Glomerular endothelial cell (primary cell): Measurements from ENCODE around the gene SFT2D1. TPM values are rescaled to one million over a fixed set of nuclear protein-coding genes. Genes with fewer than 3 reads are reported as not detected.
"Not testable (repeated sequence)": the region's sequence is repeated elsewhere in the genome, so short reads cannot be mapped to it uniquely, and the experiment has no call there.

Experiments
- DNase-seq: peaks from one replicate; pipeline ENCODE4 v3.0.0-alpha.2; 2011; ENCODE audit warnings: low read depth, low spot score; ENCODE audit errors: extremely low read depth
- total RNA-seq: library from RNA; depleted of rRNA; stranded (reverse); fragments of >200 nt; gene quantifications from 2 replicates; pipeline ENCODE4 v1.2.3, GENCODE V29; 2015

Gene SFT2D1
- total RNA-seq, 1 donor from 2014 or later, result 34.4 TPM

DNA sequence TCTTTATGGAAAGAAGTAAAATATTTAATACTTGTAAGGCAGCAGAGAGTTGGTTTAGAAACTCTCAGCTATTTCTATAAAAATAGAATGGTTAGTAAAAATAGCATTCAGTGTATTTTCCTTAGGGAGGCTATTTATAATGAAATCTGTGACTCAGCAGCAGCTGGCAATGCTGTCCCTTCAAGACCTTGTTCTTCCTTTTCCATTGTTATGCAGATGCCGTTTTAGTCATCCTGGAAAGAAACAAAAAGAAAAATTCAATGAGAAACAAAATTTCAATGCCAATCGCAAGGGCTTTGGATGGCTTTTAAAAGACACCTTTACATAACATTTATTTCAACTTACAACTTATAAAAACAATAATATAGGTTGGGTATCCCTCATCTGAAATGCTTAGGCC lies 22.9 kb upstream of the SFT2D1 start:
- DNase-seq, result peak; percentile 34

DNA sequence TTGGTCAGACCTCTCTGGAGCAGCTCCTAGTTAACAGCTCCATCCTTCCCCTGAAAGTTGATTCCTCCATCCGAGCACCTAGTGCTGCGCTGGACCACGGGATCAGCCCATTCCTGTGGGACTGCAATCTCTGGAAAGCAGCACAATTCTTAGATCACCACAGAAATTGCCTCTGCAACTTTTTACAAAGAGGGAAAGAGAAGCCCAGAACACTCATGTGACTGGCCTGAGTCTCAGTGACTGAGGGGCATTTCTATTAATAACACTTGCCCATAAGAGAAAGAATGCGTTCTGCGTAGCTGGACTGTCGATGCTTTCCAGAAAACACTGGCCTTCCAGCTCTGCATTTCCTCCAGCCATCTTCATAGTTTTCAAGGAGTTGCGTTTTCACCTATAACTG lies 22.1 kb upstream of the SFT2D1 start:
- no peak for DNase-seq

DNA sequence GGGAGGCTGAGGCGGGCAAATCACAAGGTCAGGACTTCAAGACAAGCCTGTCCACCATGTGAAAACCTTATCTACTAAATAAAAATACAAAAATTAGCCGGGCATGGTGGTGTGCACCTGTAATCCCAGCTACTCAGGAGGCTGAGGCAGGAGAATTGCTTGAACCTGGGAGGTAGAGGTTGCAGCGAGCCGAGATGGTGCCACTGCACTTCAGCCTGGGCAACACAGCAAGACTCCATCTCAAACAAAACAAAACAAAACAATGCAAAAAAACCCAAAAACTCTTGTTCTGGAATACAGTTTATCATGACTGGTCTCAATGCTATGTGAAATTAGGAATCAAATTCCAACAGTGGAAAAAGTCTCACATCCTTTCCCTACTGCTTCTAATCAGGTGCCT lies 20.1 kb upstream of the SFT2D1 start:
- DNase-seq, result not testable (repeated sequence)

- no peak for DNase-seq
Observed at GRCh38 chr6:166361077-166361429, 18.7 kb upstream of the SFT2D1 start.

- DNase-seq, result no peak
Observed at GRCh38 chr6:166360243-166361076, 18.1 kb upstream of the SFT2D1 start.

GRCh38 chr6:166355552-166355951 lies 13.2 kb upstream of the SFT2D1 start:
- no peak for DNase-seq

GRCh38 chr6:166354965-166355364 lies 12.6 kb upstream of the SFT2D1 start:
- no peak for DNase-seq

- DNase-seq, result no peak
Observed at GRCh38 chr6:166354143-166354542, 11.8 kb upstream of the SFT2D1 start.

GRCh38 chr6:166353507-166353906 lies 11.2 kb upstream of the SFT2D1 start:
- DNase-seq, result no peak

GRCh38 chr6:166352923-166353322 lies 10.6 kb upstream of the SFT2D1 start:
- no peak for DNase-seq

DNA sequence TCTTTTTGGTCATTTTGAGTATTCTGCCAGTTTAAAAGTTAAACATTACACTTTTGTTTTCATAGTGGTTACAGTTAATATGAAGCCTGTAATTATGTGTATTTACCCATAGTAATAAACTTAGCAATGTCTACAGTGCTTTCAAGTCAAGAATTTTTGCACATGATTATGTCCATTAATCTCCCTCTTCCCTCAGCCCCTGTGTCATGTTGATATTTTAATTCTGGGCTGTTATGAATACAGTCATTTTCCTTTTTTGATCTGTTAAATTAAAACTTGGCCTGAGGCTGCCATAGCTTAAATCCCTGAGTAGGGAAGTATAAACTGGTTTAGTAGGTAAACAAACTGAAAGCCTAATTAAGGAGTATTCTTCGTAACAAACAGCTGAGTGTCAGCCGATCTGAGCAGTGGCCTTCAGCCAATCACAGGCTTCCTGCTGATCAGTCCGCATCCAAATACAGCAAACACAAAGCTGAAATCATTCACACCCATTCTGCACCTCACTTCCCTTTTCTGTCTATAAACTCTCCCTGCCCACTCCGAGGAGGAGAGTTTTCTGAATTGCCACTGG lies 9.5 kb upstream of the SFT2D1 start:
- DNase-seq, result no peak

DNA sequence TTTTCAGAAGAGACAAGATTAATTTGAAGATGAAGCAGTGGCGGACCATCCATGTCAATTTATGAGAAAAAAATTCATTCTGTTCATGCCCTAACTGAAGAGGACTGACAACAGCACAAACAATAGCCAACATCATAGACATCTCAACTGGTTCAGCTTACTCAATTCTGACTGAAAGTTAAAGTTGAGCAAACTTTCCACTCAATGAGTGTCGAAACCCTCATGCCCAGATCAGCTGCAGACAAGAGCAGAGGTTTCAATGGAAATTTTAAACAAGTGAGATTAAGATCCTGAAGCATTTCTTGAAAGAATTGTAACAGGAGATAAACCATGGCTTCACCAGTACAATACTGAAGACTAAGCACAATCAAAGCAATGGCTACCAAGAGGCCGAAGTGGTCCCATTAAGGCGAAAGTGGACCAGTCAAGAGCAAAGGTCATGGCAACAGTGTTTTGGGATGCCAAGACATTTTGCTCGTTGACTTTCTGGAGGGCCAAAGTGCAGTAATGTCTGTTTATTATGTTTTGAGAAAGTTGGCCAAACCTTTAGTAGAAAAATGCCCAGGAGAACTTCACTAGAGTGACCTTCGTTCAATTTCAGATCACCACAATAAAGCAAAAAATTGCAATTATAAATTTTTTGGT lies 6.1 kb upstream of the SFT2D1 start:
- DNase-seq, result no peak

DNA sequence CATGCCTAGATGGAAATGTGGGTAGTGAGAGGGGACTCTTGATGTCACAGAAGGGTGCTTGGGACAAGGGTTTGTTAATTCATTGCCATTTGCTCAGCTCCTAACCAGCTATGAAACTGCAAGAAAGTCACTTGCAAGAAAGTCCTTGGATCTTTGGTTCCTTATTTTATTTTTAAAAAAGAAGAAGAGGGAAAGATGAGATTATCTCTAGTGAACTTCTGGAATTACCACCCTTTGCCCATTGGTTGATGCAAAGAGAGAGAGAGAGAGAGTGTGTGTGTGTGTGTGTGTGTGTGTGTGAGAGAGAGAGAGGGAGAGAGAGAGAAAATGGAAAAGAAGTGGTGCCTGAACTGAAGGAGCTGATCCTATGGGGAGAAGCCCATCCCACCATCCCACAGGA lies 4.6 kb upstream of the SFT2D1 start:
- DNase-seq, result no peak

- DNase-seq, result no peak
Observed at GRCh38 chr6:166346449-166346848, 4.1 kb upstream of the SFT2D1 start.

DNA sequence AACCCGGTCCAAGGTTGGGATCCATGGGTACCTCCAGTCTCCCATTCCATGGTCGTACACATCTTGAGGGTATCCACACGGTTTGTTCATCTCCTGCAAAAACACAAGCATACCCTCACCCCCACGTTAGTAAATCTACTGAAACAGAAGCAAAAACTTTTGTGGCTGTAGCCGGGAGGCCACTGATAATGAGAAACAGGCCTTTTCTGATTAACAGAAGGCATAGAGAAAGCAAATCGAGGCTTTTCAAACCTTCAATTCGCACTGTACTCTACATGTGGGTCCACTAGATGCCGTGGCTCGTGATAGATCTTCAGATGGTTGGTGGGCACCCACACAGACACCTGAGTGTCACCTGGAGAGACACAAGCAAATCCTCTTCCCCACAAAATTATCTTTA lies 3.3 kb upstream of the SFT2D1 start:
- not testable (repeated sequence) for DNase-seq

GRCh38 chr6:166344921-166345320 lies 2.6 kb upstream of the SFT2D1 start:
- DNase-seq, result not testable (repeated sequence)

- no peak for DNase-seq
Observed at GRCh38 chr6:166344240-166344639, 1.9 kb upstream of the SFT2D1 start.

DNA sequence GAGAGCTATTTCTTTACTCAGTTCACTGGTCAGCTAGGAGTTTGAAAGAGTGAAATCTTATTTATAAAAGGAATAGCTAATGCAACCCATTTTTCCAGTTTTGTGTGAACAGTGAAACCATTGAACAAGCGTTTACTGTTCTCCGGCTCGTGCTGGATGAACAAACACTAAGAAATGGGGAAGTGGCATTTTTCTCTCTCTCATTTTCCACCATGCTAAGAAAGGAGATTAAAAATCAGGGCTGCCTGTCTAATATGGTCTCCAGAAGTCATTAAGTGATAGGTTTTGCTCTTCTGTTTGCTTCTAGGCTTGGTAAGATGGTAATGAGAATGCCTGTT lies 774 bp upstream of the SFT2D1 start:
- DNase-seq, result no peak

- no peak for DNase-seq
Observed at GRCh38 chr6:166341977-166342348, 382 bp downstream of the SFT2D1 start.

- DNase-seq, result no peak
Observed at GRCh38 chr6:166341464-166341863, 881 bp downstream of the SFT2D1 start.

- no peak for DNase-seq
Observed at GRCh38 chr6:166338854-166339253, 3.5 kb downstream of the SFT2D1 start.

DNA sequence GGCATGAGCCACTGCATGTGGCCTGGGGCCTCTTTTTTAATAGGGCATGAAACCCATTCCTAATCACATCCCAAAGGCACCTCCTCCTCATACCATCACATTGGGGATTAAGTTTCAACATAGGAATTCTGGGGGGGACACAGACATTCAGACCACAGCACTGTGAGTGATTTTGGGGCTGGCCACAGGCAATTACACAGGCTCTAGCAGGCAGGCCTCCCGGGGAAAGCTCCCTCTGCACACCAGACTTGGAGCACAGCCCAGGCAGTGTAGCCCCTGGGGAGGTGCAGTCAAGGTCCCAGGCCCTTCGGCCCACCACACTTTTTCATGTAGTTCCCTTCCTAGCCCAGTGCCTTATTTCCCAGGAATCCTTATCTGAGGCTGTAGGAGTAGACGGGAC lies 5.5 kb downstream of the SFT2D1 start:
- no peak for DNase-seq
